HepG2 (cell line): ENCODE data around the gene AGAP1. TPM values are rescaled to one million over a fixed set of nuclear protein-coding genes. Genes with fewer than 3 reads are reported as not detected.
A peak's percentile ranks its signal among the peaks of the same experiment; 100 is the strongest.

Experiments
- AKAP8 ChIP-seq: sonication (generic); formaldehyde crosslinking; IDR thresholded peaks from 2 replicates; pipeline ENCODE4 v1.5.1; 2020; ENCODE audit warnings: mild to moderate bottlenecking, missing genetic modification reagents
- ATAD3A ChIP-seq: sonication (generic); formaldehyde crosslinking; IDR thresholded peaks from 2 replicates; pipeline ENCODE4 v1.4.0; 2020; ENCODE audit warnings: missing genetic modification reagents
- ATF6 ChIP-seq: sonication (generic); formaldehyde crosslinking; conservative IDR thresholded peaks from 2 replicates; pipeline ENCODE4 v1.4.0; 2020; ENCODE audit warnings: missing genetic modification reagents
- ATF7-NPFF ChIP-seq: sonication (generic); formaldehyde crosslinking; IDR thresholded peaks from 2 replicates; pipeline ENCODE4 v1.8.1; 2023; ENCODE audit warnings: mild to moderate bottlenecking, low read depth, missing genetic modification reagents, moderate library complexity
- JUND ChIP-seq: sonication (generic); formaldehyde crosslinking; IDR thresholded peaks from 2 replicates; pipeline ENCODE4 v1.8.0; 2022; ENCODE audit warnings: mild to moderate bottlenecking, missing genetic modification reagents
- KDM5B ChIP-seq: sonication (generic); formaldehyde crosslinking; IDR thresholded peaks from 2 replicates; pipeline ENCODE4 v1.4.0; 2020; ENCODE audit warnings: missing genetic modification reagents, mild to moderate bottlenecking, borderline replicate concordance
- MEF2D ChIP-seq: sonication (generic); formaldehyde crosslinking; IDR thresholded peaks from 2 replicates; pipeline ENCODE4 v1.5.1; 2020; ENCODE audit warnings: mild to moderate bottlenecking, missing genetic modification reagents
- NBN ChIP-seq: fragments of 450-650 bp; conservative IDR thresholded peaks from 2 replicates; pipeline ENCODE4 v1.6.1; 2017
- NR2F1 ChIP-seq, 2 experiments: fragments of 450-650 bp in 1 of 2; formaldehyde crosslinking in 1 of 2; IDR thresholded peaks; 2 replicates each; pipeline versions ENCODE4 v1.5.0 to v1.6.1; 2016 to 2020; ENCODE audit warnings: mild to moderate bottlenecking in 1 of 2, missing compliant biosample characterization in 1 of 2, missing genetic modification reagents in 1 of 2, moderate library complexity in 1 of 2
- PAX8 ChIP-seq: sonication (generic); formaldehyde crosslinking; IDR thresholded peaks from 2 replicates; pipeline ENCODE4 v1.8.0; 2022; ENCODE audit warnings: mild to moderate bottlenecking, missing genetic modification reagents, borderline replicate concordance
- PCBP2 ChIP-seq: fragments of 200-400 bp; formaldehyde crosslinking; optimal IDR thresholded peaks from 2 replicates; pipeline ENCODE3; 2018; ENCODE audit warnings: low read length, low read depth; ENCODE audit not compliant: poor library complexity, severe bottlenecking
- PTBP1 ChIP-seq: fragments of 200-400 bp; formaldehyde crosslinking; IDR thresholded peaks from 2 replicates; pipeline ENCODE4 v1.6.1; 2018; ENCODE audit warnings: low read length, low read depth; ENCODE audit not compliant: poor library complexity, severe bottlenecking
- ZMYM3 ChIP-seq: sonication (generic); formaldehyde crosslinking; IDR thresholded peaks from 2 replicates; pipeline ENCODE4 v1.5.1; 2020; ENCODE audit warnings: mild to moderate bottlenecking, missing genetic modification reagents
- ZNF136 ChIP-seq: sonication (generic); formaldehyde crosslinking; IDR thresholded peaks from 2 replicates; pipeline ENCODE4 v1.8.1; 2022; ENCODE audit warnings: low read depth, mild to moderate bottlenecking, moderate library complexity, missing genetic modification reagents
- ZNF207 ChIP-seq: fragments of 450-650 bp; IDR thresholded peaks from 2 replicates; pipeline ENCODE4 v1.6.1; 2016; ENCODE audit warnings: antibody characterized with exemption, borderline replicate concordance
- ZNF496 ChIP-seq: sonication (generic); formaldehyde crosslinking; IDR thresholded peaks from 2 replicates; pipeline ENCODE4 v1.8.1; 2023; ENCODE audit warnings: mild to moderate bottlenecking, moderate library complexity, missing genetic modification reagents; ENCODE audit not compliant: insufficient replicate concordance
- ZNF552 ChIP-seq: sonication (generic); formaldehyde crosslinking; IDR thresholded peaks from 2 replicates; pipeline ENCODE4 v1.9.0; 2022; ENCODE audit warnings: missing genetic modification reagents, mild to moderate bottlenecking, borderline replicate concordance
- ZNF777 ChIP-seq: sonication (generic); formaldehyde crosslinking; IDR thresholded peaks from 2 replicates; pipeline ENCODE4 v1.4.0; 2020; ENCODE audit warnings: missing genetic modification reagents
- polyA plus RNA-seq, 8 experiments: library from polyadenylated mRNA; depleted of rRNA in 3 of 8; stranded (reverse) in 7 of 8; unstranded in 1 of 8; fragments of >200 nt; fragmentation: Illumina TruSeq in 4 of 8; extraction: Trizol in 4 of 8; gene quantifications; 2 replicates each; pipeline versions ENCODE4 v1.2.1 to v1.2.3, GENCODE V29; 2011 to 2016; ENCODE audit warnings: low read depth in 4 of 8, missing spikeins in 1 of 8, mixed read lengths in 1 of 8; ENCODE audit not compliant: insufficient read depth in 1 of 8
- total RNA-seq, 5 experiments: library from RNA; depleted of rRNA; stranded (reverse); fragments of >200 nt; fragmentation: Illumina TruSeq; extraction: Trizol; gene quantifications; 2 replicates each; pipeline ENCODE4 v1.2.3, GENCODE V29; 2016; ENCODE audit warnings: low read depth in 1 of 5
- TF ChIP-seq, protein P1 (sequence below): sonication (generic); formaldehyde crosslinking; IDR thresholded peaks from 2 replicates; pipeline ENCODE4 v1.4.0; 2020; ENCODE audit warnings: missing genetic modification reagents
- TF ChIP-seq, protein P2 (sequence below): sonication (generic); formaldehyde crosslinking; IDR thresholded peaks from 2 replicates; pipeline ENCODE4 v1.5.1; 2020; ENCODE audit warnings: mild to moderate bottlenecking, missing genetic modification reagents, moderate library complexity
- TF ChIP-seq, protein P3 (sequence below): sonication (generic); formaldehyde crosslinking; IDR thresholded peaks from 2 replicates; pipeline ENCODE4 v1.9.0; 2022; ENCODE audit warnings: missing genetic modification reagents, mild to moderate bottlenecking, borderline replicate concordance
- TF ChIP-seq, protein P4 (sequence below): sonication (generic); formaldehyde crosslinking; IDR thresholded peaks from 2 replicates; pipeline ENCODE4 v1.8.1; 2023; ENCODE audit warnings: mild to moderate bottlenecking, moderate library complexity, missing genetic modification reagents

The AGAP1 gene
- total and polyA plus RNA-seq, 2 of the 13 experiments (the other 11 are each of a cell fraction or from before 2014, with no cell fraction given), result 21.2 to 32.7 TPM

DNA sequence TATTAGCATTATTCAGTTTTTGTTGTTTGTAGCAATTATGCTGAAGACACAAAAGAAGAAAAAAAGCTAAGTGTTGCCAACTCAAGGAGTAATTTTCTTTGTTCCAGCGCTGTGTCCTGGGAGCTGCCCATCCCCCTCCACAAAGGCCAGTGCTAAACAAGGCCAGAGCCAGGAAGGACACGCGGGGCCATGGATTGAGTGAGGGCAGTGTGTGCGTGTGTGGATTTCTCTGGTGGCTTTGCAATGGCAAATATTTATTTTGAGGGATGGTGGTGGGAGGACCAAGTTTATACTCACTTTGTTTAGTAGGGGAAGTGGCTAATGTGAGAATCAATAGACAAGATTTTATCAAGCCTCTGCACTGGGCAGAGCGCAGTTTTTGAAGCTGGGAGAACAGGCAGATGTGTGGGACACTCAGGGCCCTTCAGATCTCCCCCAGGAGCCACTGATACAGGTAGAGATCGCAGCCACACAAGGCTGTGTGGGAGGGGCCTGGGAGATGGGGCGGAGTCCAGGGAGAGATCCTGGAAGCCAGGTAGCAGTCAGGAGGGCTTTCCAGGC is 11.4 kb downstream of the AGAP1 start (continued):
- TF ChIP-seq KDM5B (CRISPR knock-in tag) (no peak; the same call in 1 of the 2 replicates), ZNF207 (no peak), PTBP1 (no peak), ZNF552 (CRISPR knock-in tag) (no peak; the same call in 1 of the 2 replicates), ZNF496 (CRISPR knock-in tag) (no peak), PAX8 (CRISPR knock-in tag) (no peak), NBN (no peak), ZMYM3 (peak; percentile 91), ATF7-NPFF (CRISPR knock-in tag) (no peak; the same call in 1 of the 2 replicates), ATAD3A (no peak), NR2F1 (CRISPR knock-in tag; IDR thresholded peaks at IDR 0.05) (no peak), AKAP8 (peak; percentile 85), PCBP2 (no peak), MEF2D (peak; percentile 84), JUND (CRISPR knock-in tag) (peak; percentile 25; the same call in 1 of the 2 replicates), ZNF136 (CRISPR knock-in tag) (0 out of 2 replicates have a peak, but pooled peaks have one; percentile 36), ATF6 (CRISPR knock-in tag) (no peak), ZNF777 (CRISPR knock-in tag) (no peak)
- TF ChIP-seq, protein P1, sequence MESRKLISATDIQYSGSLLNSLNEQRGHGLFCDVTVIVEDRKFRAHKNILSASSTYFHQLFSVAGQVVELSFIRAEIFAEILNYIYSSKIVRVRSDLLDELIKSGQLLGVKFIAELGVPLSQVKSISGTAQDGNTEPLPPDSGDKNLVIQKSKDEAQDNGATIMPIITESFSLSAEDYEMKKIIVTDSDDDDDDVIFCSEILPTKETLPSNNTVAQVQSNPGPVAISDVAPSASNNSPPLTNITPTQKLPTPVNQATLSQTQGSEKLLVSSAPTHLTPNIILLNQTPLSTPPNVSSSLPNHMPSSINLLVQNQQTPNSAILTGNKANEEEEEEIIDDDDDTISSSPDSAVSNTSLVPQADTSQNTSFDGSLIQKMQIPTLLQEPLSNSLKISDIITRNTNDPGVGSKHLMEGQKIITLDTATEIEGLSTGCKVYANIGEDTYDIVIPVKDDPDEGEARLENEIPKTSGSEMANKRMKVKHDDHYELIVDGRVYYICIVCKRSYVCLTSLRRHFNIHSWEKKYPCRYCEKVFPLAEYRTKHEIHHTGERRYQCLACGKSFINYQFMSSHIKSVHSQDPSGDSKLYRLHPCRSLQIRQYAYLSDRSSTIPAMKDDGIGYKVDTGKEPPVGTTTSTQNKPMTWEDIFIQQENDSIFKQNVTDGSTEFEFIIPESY (CRISPR knock-in tag), result peak; percentile 51
- TF ChIP-seq, protein P2, sequence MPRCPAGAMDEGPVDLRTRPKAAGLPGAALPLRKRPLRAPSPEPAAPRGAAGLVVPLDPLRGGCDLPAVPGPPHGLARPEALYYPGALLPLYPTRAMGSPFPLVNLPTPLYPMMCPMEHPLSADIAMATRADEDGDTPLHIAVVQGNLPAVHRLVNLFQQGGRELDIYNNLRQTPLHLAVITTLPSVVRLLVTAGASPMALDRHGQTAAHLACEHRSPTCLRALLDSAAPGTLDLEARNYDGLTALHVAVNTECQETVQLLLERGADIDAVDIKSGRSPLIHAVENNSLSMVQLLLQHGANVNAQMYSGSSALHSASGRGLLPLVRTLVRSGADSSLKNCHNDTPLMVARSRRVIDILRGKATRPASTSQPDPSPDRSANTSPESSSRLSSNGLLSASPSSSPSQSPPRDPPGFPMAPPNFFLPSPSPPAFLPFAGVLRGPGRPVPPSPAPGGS, result no peak; the same call in 1 of the 2 replicates
- TF ChIP-seq, protein P3, sequence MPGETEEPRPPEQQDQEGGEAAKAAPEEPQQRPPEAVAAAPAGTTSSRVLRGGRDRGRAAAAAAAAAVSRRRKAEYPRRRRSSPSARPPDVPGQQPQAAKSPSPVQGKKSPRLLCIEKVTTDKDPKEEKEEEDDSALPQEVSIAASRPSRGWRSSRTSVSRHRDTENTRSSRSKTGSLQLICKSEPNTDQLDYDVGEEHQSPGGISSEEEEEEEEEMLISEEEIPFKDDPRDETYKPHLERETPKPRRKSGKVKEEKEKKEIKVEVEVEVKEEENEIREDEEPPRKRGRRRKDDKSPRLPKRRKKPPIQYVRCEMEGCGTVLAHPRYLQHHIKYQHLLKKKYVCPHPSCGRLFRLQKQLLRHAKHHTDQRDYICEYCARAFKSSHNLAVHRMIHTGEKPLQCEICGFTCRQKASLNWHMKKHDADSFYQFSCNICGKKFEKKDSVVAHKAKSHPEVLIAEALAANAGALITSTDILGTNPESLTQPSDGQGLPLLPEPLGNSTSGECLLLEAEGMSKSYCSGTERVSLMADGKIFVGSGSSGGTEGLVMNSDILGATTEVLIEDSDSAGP, result peak; percentile 58
- TF ChIP-seq, protein P4, sequence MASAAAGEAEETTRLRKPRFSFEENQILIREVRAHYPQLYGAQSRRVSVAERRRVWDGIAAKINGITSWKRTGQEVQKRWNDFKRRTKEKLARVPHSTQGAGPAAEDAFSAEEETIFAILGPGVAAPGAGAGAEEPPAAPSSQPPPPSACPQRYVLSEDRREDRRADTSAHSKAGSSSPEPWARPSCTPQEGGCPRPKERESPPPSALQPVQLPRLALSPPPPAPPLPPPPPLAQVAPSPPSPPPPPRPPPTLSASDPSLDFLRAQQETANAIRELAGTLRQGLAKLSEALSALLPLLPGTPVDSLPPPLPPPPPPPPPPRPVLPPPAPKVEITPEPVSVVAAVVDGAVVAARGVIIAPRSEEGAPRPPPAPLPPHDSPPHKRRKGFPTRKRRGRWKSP, result peak; percentile 49
